ENCODE results near the gene ZNF91. TPM values are rescaled to one million over a fixed set of nuclear protein-coding genes. Genes with fewer than 3 reads are reported as not detected.
"Not testable (repeated sequence)": the region's sequence is repeated elsewhere in the genome, so short reads cannot be mapped to it uniquely, and the experiment has no call there.

The ZNF91 gene
- total RNA-seq, 2 donors from 2014 or later = 55.5 to 63.0 TPM

DNA sequence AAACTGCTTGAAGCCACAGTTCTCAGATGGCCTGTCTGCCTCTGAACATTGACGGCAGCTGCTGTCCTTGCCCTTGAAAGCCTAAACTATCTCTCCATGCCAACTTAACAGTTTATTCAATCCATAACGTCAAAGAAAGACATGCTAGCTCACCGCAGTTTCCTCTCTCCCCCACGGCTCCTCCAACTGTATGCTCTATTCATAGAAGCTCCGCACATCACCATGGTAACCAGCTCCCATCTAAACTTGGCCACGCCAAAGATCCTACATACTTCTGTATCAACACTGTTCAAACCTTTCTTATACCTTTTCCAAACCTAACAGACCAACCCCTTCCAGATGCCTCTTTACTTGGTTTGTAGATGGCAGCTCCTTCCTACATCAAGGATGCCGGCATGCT, 48.6 kb downstream of the ZNF91 start:
- H3K27me3 ChIP-seq (replicated peaks; ENCODE audit: insufficient read depth) = no peaks in the 10 kb centered on the region
- H3K4me1 ChIP-seq (ENCODE audit: control insufficient read depth in 1 of 2, low read depth in 2 of 2) = no peaks in the 10 kb centered on the region
- no peak for DNase-seq (ENCODE audit: low spot score)
- ATAC-seq (ENCODE audit: insufficient number of reproducible peaks, low FRiP score, low read depth) = no peak
- peaks cover 33% of the 10 kb centered on the region for H3K36me3 ChIP-seq
- H3K27ac ChIP-seq = no peak overlapping the region
- TF ChIP-seq, protein P1, sequence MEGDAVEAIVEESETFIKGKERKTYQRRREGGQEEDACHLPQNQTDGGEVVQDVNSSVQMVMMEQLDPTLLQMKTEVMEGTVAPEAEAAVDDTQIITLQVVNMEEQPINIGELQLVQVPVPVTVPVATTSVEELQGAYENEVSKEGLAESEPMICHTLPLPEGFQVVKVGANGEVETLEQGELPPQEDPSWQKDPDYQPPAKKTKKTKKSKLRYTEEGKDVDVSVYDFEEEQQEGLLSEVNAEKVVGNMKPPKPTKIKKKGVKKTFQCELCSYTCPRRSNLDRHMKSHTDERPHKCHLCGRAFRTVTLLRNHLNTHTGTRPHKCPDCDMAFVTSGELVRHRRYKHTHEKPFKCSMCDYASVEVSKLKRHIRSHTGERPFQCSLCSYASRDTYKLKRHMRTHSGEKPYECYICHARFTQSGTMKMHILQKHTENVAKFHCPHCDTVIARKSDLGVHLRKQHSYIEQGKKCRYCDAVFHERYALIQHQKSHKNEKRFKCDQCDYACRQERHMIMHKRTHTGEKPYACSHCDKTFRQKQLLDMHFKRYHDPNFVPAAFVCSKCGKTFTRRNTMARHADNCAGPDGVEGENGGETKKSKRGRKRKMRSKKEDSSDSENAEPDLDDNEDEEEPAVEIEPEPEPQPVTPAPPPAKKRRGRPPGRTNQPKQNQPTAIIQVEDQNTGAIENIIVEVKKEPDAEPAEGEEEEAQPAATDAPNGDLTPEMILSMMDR (IDR thresholded peaks at IDR 0.05) = no peak
- peaks cover 92% of the 10 kb centered on the region for H3K9me3 ChIP-seq
- no peak overlapping the region for H3K4me3 ChIP-seq

DNA sequence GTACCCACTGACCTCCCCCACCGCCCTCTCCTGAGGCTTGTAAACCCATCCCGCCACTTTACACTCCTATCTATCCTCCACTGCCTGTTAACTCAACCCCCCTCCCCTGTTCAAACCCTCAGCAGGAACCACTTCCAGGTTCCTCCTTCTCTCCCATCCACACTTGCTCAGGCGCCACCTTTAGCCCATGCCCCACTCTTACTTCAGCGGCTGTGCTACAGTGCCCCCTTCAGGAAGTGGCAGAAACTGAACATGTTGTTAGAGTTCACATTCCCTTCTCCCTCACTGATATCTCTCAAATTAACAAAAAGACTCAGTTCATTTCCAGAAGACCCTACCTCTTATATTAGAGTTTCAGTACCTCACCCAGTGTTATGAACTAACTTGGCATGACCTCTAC, 49.4 kb downstream of the ZNF91 start:
- peaks cover 92% of the 10 kb centered on the region for H3K9me3 ChIP-seq
- ATAC-seq (ENCODE audit: insufficient number of reproducible peaks, low FRiP score, low read depth) = no peak

DNA sequence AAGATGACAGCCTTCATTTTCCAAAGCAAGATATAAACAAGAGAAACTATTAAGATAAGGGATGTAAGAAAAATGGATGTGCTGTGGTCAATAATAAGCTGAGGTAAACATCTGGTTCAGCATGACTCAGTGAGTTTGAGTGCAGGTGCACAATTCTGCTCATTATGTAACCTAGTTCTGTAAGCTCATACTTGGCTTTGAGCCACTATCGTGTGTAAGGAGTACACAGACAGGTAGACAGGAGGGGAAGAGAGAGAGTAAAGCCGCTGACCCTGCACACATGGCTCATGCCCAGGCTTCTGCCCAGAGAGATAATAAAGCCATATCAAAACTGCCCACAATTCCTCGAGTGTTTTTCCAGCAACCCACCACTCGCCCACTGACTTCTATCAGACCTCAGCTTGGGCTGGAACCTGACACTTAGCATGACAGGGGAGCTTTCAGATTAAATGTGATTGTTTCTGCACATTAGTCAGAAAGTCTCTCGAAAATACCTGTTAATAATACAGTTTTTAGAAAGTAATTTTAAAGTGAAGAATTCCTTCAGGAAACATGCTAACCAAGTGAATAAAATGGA, 51.7 kb downstream of the ZNF91 start:
- H3K27me3 ChIP-seq (replicated peaks; ENCODE audit: insufficient read depth) = no peaks in the 10 kb centered on the region
- H3K4me1 ChIP-seq (ENCODE audit: control insufficient read depth in 1 of 2, low read depth in 2 of 2) = no peaks in the 10 kb centered on the region
- H3K36me3 ChIP-seq = peaks cover 20% of the 10 kb centered on the region
- peaks cover 89% of the 10 kb centered on the region for H3K9me3 ChIP-seq
- no peak for ATAC-seq (ENCODE audit: insufficient number of reproducible peaks, low FRiP score, low read depth)
- no peak overlapping the region for H3K27ac ChIP-seq
- no peak overlapping the region for H3K4me3 ChIP-seq
- TF ChIP-seq, protein P1 (IDR thresholded peaks at IDR 0.05) = no peak
- no peak for DNase-seq (ENCODE audit: low spot score)

More for the DNA sequence above, 49.4 kb downstream of the ZNF91 start:
- Histone ChIP-seq H3K36me3 (peaks cover 30% of the 10 kb centered on the region), H3K27me3 (replicated peaks; ENCODE audit: insufficient read depth) (no peaks in the 10 kb centered on the region), H3K27ac (no peak overlapping the region), H3K4me3 (no peak overlapping the region), H3K4me1 (ENCODE audit: control insufficient read depth in 1 of 2, low read depth in 2 of 2) (no peaks in the 10 kb centered on the region)
- TF ChIP-seq, protein P1 (IDR thresholded peaks at IDR 0.05) = no peak
- no peak for DNase-seq (ENCODE audit: low spot score)

DNA sequence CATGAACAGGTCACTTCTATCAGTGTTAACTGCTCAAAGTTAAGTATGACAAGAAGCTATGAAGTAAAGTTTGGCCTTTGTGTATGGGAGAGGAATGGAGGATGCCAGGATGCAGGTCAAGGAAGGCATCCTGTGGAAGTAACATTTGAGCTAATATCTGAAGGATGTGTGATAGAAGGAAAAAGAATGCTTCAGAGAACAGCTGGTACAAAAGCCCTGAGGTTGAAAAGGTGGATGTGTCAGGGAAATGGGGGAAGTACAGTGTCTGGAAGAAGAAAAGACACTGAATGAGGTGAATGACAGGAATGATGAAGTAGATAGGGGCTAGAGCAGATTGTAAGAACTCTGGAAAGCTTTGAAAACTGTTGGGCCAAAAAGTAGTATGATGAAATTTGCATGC, 67.1 kb downstream of the ZNF91 start:
- Histone ChIP-seq H3K27ac (no peak overlapping the region), H3K9me3 (peaks cover 57% of the 10 kb centered on the region), H3K4me3 (no peak overlapping the region), H3K27me3 (replicated peaks; ENCODE audit: insufficient read depth) (no peaks in the 10 kb centered on the region), H3K36me3 (no peaks in the 10 kb centered on the region), H3K4me1 (ENCODE audit: control insufficient read depth in 1 of 2, low read depth in 2 of 2) (no peaks in the 10 kb centered on the region)
- TF ChIP-seq, protein P1 (IDR thresholded peaks at IDR 0.05) = no peak
- ATAC-seq (ENCODE audit: insufficient number of reproducible peaks, low FRiP score, low read depth) = no peak
- DNase-seq (ENCODE audit: low spot score) = no peak

DNA sequence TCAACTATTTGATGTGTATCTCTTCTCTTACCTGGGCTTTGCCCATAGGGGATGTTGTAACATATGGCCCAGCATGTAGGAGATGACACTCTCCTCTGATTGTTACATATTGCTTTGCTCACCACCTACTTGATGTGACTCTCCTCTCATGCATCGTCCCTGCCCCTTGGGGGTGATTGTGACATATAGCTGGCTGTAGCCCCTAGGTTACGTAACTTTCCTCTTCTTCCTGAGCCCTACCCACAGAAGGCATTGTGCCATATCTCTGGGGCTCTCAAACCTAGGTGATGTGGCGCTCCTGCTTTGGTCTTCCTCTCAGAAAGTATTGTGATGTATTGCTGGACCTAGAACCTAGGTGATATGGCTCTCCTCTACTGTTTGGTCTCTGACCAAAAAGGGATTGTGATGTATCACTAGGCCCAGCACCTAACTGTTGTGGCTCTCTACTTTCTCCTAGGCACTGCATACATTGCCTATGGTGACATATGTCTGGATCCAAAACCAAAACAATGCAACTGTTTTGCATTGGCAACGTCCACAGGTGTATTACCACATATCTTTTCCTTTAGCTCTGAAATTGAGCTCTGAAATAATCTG, 73.2 kb downstream of the ZNF91 start:
- DNase-seq (ENCODE audit: low spot score) = no peak
- TF ChIP-seq, protein P1 (IDR thresholded peaks at IDR 0.05) = no peak
- H3K4me1 ChIP-seq (ENCODE audit: control insufficient read depth in 1 of 2, low read depth in 2 of 2) = no peaks in the 10 kb centered on the region
- no peaks in the 10 kb centered on the region for H3K36me3 ChIP-seq
- H3K27me3 ChIP-seq (replicated peaks; ENCODE audit: insufficient read depth) = no peaks in the 10 kb centered on the region
- peaks cover 18% of the 10 kb centered on the region for H3K9me3 ChIP-seq
- no peak for ATAC-seq (ENCODE audit: insufficient number of reproducible peaks, low FRiP score, low read depth)
- H3K4me3 ChIP-seq = no peak overlapping the region
- H3K27ac ChIP-seq = no peak overlapping the region

DNA sequence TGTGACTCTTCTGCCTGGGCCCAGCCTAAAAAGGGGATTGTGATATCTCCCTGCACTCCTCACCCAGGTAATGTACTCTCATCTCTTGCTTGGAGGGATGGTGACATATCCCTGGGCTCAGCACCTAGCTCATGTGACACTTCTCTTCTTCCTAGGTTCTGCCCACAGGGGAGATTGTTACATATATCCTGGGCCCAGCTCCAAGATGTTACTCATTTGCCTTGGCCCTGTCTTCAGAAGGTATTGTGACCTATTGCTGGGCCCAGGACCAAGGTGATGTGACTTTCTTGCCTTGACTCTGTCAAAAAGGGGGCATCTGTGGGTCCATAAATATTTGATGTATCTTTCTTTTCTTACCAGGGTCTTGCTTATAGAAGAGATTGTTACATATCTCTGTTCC, 73.9 kb downstream of the ZNF91 start:
- H3K36me3 ChIP-seq; H3K27me3 ChIP-seq (replicated peaks; ENCODE audit: insufficient read depth); ATAC-seq (ENCODE audit: insufficient number of reproducible peaks, low FRiP score, low read depth); H3K27ac ChIP-seq; H3K4me3 ChIP-seq; H3K4me1 ChIP-seq (ENCODE audit: control insufficient read depth in 1 of 2, low read depth in 2 of 2); DNase-seq (ENCODE audit: low spot score): not testable (repeated sequence)
- peaks cover 18% of the 10 kb centered on the region for H3K9me3 ChIP-seq

DNA sequence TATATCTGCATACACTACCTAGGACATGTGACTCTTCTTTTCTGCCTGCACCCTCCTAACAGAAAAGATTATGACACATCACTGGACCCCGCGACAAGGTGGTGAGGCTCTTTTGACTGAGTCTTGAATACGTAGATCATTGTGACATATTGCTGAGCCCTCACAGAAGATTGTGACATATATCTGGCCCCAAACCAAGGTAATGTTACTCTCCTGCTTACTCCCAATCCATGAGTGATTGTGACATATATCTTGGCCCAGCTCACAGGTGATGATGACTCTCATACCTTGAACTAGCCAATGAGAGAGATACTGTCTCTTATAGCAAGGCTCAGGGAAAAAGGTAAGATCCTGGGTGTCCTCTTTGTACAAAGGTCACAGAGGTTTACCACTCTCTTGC, 75.7 kb downstream of the ZNF91 start:
- H3K4me3 ChIP-seq; H3K4me1 ChIP-seq (ENCODE audit: control insufficient read depth in 1 of 2, low read depth in 2 of 2); ATAC-seq (ENCODE audit: insufficient number of reproducible peaks, low FRiP score, low read depth); H3K27ac ChIP-seq; H3K36me3 ChIP-seq; DNase-seq (ENCODE audit: low spot score); H3K27me3 ChIP-seq (replicated peaks; ENCODE audit: insufficient read depth): not testable (repeated sequence)
- H3K9me3 ChIP-seq = peaks cover 14% of the 10 kb centered on the region

DNA sequence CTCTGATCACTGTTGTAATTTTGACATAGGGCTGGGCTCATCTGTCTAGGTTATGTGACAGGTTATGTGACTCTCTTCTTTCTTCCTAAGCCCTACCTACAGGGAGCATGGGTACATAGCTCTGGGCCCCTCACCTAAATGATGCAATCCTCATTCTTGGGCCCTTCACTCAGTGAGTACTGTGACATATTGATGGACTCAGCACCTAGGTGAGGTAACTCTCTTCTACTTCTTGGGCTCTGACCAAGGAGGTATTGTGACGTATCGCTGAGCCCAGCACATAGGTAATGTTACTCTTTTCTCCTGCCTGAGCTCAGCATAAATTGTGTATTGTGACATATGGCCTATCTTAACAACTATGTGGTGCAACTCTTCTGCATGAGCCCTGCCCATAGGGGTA, 76.3 kb downstream of the ZNF91 start:
- H3K27me3 ChIP-seq (replicated peaks; ENCODE audit: insufficient read depth); H3K36me3 ChIP-seq; H3K27ac ChIP-seq; DNase-seq (ENCODE audit: low spot score); H3K4me3 ChIP-seq; ATAC-seq (ENCODE audit: insufficient number of reproducible peaks, low FRiP score, low read depth); H3K4me1 ChIP-seq (ENCODE audit: control insufficient read depth in 1 of 2, low read depth in 2 of 2): not testable (repeated sequence)
- H3K9me3 ChIP-seq = peaks cover 10% of the 10 kb centered on the region
